Hematopoietic multipotent progenitor cell treated with erythropoietin and hydrocortisone succinate and interleukin-3 and kit ligand, for 4 days (in vitro differentiated cells): ENCODE data around the gene ADAM10.
"Not testable (repeated sequence)": the region's sequence is repeated elsewhere in the genome, so short reads cannot be mapped to it uniquely, and the experiment has no call there.

ENCODE experiments used
- DNase-seq: peaks from one replicate; pipeline ENCODE4 v3.0.0-alpha.2; 2015

Gene ADAM10, protein sequence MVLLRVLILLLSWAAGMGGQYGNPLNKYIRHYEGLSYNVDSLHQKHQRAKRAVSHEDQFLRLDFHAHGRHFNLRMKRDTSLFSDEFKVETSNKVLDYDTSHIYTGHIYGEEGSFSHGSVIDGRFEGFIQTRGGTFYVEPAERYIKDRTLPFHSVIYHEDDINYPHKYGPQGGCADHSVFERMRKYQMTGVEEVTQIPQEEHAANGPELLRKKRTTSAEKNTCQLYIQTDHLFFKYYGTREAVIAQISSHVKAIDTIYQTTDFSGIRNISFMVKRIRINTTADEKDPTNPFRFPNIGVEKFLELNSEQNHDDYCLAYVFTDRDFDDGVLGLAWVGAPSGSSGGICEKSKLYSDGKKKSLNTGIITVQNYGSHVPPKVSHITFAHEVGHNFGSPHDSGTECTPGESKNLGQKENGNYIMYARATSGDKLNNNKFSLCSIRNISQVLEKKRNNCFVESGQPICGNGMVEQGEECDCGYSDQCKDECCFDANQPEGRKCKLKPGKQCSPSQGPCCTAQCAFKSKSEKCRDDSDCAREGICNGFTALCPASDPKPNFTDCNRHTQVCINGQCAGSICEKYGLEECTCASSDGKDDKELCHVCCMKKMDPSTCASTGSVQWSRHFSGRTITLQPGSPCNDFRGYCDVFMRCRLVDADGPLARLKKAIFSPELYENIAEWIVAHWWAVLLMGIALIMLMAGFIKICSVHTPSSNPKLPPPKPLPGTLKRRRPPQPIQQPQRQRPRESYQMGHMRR

GRCh38 chr15:58749532-58750337 is at the start of gene ADAM10:
Gene ADAM10 (minus strand): TSS chr15:58749707. CDS start chr15:58749534, 173 bp downstream.
- peak; percentile 99 for DNase-seq

- DNase-seq, result no peak
These were observed 48.0 kb upstream of the ADAM10 start for GRCh38 chr15:58797505-58797904.

DNA sequence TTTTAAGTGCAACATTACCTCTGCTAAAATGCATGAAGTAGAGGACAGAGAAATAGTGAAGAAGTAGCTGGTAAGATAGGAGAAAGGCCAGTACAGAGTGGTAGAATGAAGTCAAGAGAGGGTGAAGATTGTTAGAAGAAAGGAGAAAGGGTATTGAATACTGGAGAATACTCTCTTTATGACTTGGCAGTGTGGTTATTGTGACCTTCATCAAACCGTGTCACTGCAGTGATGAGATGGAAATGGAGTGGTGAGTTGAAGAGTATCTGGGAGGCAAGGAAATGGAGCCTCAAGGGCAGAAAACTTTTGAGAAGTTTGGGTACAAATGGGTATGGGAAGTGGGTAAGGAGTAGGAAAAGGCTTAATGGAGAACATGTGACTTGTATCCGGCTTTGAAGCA is 46.3 kb upstream of the ADAM10 start:
- no peak for DNase-seq

- DNase-seq, result no peak
These were observed 44.4 kb upstream of the ADAM10 start for GRCh38 chr15:58793862-58794261.

DNA sequence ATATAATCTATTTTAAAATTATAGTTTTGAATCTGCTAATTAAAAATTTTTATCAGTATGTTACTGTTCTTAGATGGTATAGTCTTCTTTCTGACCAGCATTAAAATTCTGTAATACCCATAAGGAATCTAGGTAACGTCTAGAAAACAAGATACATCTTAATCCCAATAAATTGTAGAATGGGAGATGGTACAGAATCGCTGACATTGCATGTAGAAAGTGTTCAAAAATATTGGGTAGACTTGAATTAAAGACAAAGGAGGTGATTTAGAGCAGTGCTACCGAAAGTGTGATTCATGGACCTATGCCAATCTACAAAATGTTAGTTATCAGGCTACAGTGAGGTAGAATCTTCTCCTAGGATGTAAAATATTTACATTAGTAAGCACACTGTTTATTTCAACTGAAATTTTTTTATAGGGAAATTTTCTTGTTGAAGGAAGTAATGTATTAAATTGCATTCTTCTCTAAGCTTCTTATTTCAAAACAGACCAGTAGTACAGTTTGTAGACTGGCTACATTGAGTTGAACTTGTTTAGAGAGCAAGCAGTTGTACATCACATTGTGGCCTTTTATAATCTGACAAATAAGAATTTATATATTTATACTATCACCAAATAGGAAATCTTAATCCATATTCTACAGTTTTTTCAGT is 38.7 kb upstream of the ADAM10 start:
- DNase-seq, result no peak

- DNase-seq, result no peak
These were observed 35.8 kb upstream of the ADAM10 start for GRCh38 chr15:58785355-58785754.

GRCh38 chr15:58779554-58779953 is 30.0 kb upstream of the ADAM10 start:
- no peak for DNase-seq

- DNase-seq, result no peak
These were observed 27.6 kb upstream of the ADAM10 start for GRCh38 chr15:58777107-58777506.

DNA sequence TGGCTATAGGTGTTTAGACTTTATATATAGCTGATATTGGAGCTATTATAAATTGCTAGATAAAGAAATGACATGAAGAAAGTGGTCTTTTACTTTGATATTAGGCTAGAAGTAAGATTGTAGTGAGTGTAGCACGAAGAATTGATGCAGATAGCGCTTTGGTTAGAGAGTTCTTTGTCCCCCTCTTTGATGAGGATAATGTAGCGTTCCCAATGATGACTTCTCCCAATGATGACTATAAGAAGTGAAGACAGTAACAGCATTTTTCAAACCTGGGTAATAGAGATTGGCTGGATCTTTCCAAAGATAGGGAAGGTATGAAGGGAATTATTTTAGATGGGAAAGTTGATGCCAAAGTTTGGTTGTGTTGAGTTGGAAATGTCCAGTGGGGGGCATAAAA is 25.9 kb upstream of the ADAM10 start:
- DNase-seq, result no peak

GRCh38 chr15:58773024-58773423 is 23.5 kb upstream of the ADAM10 start:
- DNase-seq, result no peak

DNA sequence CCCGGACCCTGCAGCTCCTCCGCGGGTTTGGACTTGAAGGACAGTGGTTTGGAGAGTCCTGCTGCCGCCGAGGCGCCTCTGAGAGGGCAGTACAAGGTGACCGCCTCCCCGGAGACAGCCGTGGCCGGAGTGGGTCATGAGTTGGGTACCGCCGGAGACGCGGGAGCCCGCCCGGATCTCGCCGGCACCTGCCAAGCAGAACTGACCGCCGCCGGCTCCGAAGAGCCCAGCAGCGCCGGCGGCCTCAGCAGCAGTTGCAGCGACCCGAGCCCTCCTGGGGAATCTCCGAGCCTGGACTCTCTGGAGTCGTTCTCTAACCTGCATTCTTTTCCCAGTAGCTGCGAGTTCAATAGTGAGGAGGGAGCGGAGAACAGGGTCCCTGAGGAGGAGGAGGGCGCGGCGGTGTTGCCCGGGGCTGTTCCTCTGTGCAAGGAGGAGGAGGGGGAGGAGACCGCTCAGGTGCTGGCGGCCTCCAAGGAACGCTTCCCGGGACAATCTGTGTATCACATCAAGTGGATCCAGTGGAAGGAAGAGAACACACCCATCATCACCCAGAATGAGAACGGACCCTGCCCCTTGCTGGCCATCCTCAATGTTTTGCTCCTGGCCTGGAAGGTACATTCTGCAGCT is 22.2 kb upstream of the ADAM10 start:
- peak; percentile 24 for DNase-seq

GRCh38 chr15:58770857-58771620 is 21.5 kb upstream of the ADAM10 start, which contains the start of gene MINDY2:
Gene MINDY2 (plus strand): TSS chr15:58771302. CDS start chr15:58771396, 94 bp downstream.
- peak; percentile 99 for DNase-seq

GRCh38 chr15:58770519-58770856 is 21.0 kb upstream of the ADAM10 start:
- DNase-seq, result peak; percentile 80

DNA sequence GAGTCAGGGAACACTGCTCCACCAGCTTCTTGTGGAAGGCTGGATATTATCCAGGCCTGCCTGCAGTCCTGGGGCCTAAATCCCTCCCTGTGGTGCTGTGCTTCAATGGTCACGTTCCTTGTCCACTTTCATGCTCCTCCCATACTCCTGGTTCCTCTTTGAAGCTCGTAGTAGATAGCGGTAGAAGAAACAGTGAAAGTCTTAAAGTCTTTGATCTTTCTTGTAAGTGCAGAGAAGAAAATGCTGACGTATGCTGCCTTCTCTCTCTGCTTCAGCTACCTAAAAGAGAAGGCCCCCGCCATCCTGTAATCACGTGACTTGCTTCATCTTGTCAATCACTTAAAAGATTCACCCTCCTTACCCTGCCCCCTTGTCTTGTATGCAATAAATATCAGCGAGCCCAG is 19.1 kb upstream of the ADAM10 start:
- not testable (repeated sequence) for DNase-seq

GRCh38 chr15:58766290-58766689 is 16.8 kb upstream of the ADAM10 start:
- DNase-seq, result no peak

GRCh38 chr15:58764468-58764867 is 15.0 kb upstream of the ADAM10 start:
- no peak for DNase-seq

- no peak for DNase-seq
These were observed 13.2 kb upstream of the ADAM10 start for GRCh38 chr15:58762731-58763130.

DNA sequence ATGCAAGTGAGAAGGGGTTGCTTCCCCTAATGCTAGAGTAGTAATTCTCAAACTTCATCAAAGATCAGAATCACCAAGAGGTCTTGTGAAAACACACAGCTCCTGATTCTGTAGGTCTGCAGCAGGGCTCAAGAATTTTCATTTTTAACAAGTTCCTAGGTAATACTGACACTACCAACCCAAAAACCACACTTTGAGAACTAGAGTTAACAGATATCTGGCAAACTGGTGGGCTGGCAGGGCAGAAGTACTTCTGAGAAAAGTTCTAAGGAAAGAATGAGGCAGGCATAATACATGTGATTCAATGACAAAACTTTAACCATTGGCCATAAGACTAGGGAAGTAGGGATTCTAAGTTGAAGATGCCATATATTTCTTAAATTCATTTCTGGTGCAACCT is 12.8 kb upstream of the ADAM10 start:
- no peak for DNase-seq

GRCh38 chr15:58761010-58761388 is 11.5 kb upstream of the ADAM10 start:
- DNase-seq, result peak; percentile 25

GRCh38 chr15:58760385-58761009 is 11.0 kb upstream of the ADAM10 start:
- peak; percentile 25 for DNase-seq

DNA sequence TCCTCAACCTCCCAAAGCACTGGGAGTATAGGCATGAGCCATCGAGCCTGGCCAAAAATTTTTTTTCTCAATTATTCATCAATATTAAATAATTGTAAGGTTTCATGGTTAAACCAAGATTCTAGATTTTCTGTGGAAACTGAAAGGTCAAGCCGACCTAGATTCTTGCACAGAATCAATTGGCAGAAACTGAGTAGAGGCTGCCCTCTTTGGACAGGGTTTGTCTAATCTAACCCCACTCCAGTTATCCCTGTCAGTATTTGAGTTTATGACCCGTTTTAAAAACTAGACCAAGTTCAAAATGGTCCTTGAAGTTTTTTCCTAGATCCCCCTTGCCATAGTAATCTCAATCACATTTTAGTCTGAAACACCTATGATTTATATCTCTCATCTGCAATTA is 8.6 kb upstream of the ADAM10 start:
- DNase-seq, result peak; percentile 51
